Stomach smooth muscle (tissue), 2 donors: ENCODE measurements around the gene PMEPA1.
A peak's percentile ranks its signal among the peaks of the same experiment; 100 is the strongest.

Source experiments
- H3K27ac ChIP-seq: one replicate; pipeline ENCODE4 v1.7.0; 2013; ENCODE audit warnings: mild to moderate bottlenecking, low read length, inconsistent platforms
- H3K27me3 ChIP-seq, 2 donors: one replicate each; pipeline ENCODE4 v1.7.0; 2013; ENCODE audit warnings: low read length in 2 of 2; ENCODE audit not compliant: insufficient read depth in 2 of 2, control insufficient read depth in 1 of 2
- H3K36me3 ChIP-seq, 2 donors: one replicate each; pipeline ENCODE4 v1.7.0; 2013; ENCODE audit warnings: low read length in 2 of 2; ENCODE audit not compliant: control insufficient read depth in 2 of 2, insufficient read depth in 2 of 2
- H3K4me1 ChIP-seq: one replicate; pipeline ENCODE4 v1.7.0; 2013; ENCODE audit warnings: low read length; ENCODE audit not compliant: control insufficient read depth, insufficient read depth
- H3K4me3 ChIP-seq, 2 donors: one replicate each; pipeline ENCODE4 v1.7.0; 2013; ENCODE audit warnings: low read length in 2 of 2
- H3K9ac ChIP-seq, 2 donors: one replicate each; pipeline ENCODE4 v1.7.0; 2013; ENCODE audit warnings: low read length in 2 of 2, mild to moderate bottlenecking in 1 of 2
- H3K9me3 ChIP-seq, 2 donors: one replicate each; pipeline ENCODE4 v1.7.0; 2013; ENCODE audit warnings: low read length in 2 of 2; ENCODE audit not compliant: control insufficient read depth in 2 of 2
- donor health status: healthy.
- donor health status: Pancreatic carcinoma.

Gene PMEPA1

DNA sequence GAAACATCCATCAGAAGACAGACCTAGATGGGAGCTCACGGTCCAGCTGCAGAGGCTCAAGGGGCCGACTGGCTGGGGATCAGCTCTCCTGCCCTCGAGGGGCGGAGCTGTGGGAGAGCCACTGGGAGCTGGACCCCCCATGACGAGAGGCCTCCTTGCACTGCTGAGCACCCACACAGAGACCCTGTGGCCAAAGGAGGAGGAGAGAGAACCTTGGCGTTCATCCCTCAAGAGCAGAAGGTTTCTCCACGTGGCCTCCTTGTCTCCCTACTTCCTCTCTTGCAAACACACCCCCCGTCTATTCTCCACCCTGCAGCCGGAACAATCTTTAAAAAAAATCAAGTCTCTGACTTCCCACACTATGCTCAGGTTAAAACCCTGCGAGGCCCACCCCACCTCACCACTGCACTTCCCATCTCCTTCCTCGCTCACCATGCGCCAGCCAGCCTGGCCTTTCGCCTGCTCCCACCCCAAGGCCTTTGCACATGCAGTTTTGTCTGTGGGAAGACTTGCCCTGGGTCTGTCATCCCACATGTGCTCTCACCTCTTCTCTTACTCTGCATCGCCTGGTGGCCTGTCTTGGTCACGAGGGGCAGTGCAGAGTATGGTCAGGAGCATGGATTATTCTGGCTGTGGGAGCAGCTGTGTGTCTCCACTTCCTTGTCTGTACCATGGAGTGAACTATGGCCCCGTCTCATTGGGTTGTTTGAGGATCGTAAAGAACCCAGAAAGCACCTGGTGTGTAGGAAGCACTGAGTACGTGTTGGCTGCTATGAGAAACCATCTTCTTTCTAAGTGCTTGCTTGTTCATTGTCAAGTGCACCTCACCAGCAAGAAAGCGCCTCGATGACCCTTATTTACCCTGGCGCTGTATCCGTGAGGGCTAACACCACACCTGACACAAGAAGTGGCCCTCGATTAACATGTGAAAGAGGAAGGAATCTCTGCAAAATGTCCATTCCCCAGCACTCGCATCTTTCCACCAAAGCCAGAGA lies 32.9 kb downstream of the PMEPA1 start:
- Histone ChIP-seq H3K9ac (no peak overlapping the region), H3K9me3 (no peaks in the 10 kb centered on the region), H3K36me3 (no peaks in the 10 kb centered on the region), H3K4me1 (peaks cover 33% of the 10 kb centered on the region), H3K27me3 (no peaks in the 10 kb centered on the region), H3K4me3 (no peak overlapping the region), H3K27ac (no peak overlapping the region)

DNA sequence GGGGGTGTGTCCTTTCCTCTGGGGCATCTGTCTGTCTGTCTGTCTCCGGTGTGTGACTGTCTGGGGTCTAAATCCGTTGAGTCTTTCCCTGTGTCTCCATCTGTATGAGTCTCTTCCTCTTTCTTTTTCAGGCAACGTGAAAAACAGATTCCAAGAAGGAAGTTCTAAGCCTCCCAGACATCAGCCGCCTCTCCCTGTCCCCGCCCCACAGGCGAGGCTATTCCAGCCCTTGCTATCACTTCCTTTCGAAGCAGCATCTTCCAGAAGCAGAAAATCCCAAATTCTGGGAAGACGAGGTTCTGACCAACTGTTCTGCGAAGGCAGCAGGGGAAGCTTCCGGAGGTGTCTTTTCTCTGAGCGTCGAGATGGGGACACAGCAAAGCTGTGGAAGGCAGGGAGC lies 34.0 kb downstream of the PMEPA1 start:
- H3K9me3 ChIP-seq, result no peaks in the 10 kb centered on the region
- no peaks in the 10 kb centered on the region for H3K36me3 ChIP-seq
- peaks cover 28% of the 10 kb centered on the region for H3K4me1 ChIP-seq
- no peaks in the 10 kb centered on the region for H3K27me3 ChIP-seq
- H3K9ac ChIP-seq, result no peak overlapping the region
- H3K27ac ChIP-seq, result no peak overlapping the region
- H3K4me3 ChIP-seq, result peak overlapping the region in 1 of 2 donors; percentile 29

- no peaks in the 10 kb centered on the region for H3K36me3 ChIP-seq
- peaks cover 16% of the 10 kb centered on the region for H3K4me1 ChIP-seq
- no peaks in the 10 kb centered on the region for H3K27me3 ChIP-seq
- H3K4me3 ChIP-seq, result no peak overlapping the region
- H3K9me3 ChIP-seq, result no peaks in the 10 kb centered on the region
- H3K27ac ChIP-seq, result no peak overlapping the region
- no peak overlapping the region for H3K9ac ChIP-seq
Observed at GRCh38 chr20:57672953-57673575, 36.8 kb downstream of the PMEPA1 start.

DNA sequence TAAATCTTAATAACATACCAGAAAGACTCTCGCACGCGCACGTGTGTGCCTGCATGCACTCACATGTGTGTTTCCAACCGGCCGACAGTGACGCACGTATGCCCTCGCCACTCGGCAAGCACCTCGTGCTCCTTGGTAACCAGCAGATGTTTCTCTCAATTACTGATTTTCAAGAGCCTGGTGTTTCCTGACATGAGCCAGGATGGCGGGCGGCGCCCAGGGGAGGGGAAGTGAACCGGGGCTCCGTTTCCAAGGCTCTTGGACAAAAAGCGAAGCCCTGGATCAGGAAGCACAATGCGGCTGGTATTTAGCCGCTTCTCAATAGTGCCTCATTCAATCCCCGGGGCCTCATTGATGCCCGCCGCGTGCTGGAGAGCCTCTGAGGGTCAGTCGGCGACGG lies 37.7 kb downstream of the PMEPA1 start:
- Histone ChIP-seq H3K9ac (no peak overlapping the region), H3K36me3 (no peaks in the 10 kb centered on the region), H3K9me3 (no peaks in the 10 kb centered on the region), H3K27me3 (no peaks in the 10 kb centered on the region), H3K27ac (no peak overlapping the region), H3K4me3 (no peak overlapping the region), H3K4me1 (peaks cover 16% of the 10 kb centered on the region)

- Histone ChIP-seq H3K36me3 (no peaks in the 10 kb centered on the region), H3K27me3 (no peaks in the 10 kb centered on the region), H3K9me3 (no peaks in the 10 kb centered on the region), H3K4me1 (peaks cover 13% of the 10 kb centered on the region), H3K9ac (no peak overlapping the region), H3K4me3 (no peak overlapping the region), H3K27ac (no peak overlapping the region)
Observed at GRCh38 chr20:57671662-57672061, 38.2 kb downstream of the PMEPA1 start.

DNA sequence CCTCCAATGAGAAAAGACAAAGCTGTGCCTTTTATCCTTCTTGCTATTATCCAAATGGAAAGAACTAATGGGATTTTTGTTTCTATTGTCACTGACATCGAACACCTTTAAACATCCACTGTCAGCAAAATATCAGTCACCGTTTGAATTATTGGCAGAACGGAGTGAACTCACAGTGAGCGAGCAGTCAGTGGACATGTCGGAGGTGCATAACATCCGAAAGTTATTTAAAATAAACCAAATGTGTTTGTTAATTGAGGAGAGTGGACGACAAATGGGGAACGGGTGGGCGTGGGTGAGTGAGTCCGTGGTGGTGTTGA lies 38.8 kb downstream of the PMEPA1 start:
- Histone ChIP-seq H3K4me1 (peaks cover 11% of the 10 kb centered on the region), H3K4me3 (no peak overlapping the region), H3K36me3 (no peaks in the 10 kb centered on the region), H3K27ac (no peak overlapping the region), H3K9ac (no peak overlapping the region), H3K27me3 (no peaks in the 10 kb centered on the region), H3K9me3 (no peaks in the 10 kb centered on the region)

DNA sequence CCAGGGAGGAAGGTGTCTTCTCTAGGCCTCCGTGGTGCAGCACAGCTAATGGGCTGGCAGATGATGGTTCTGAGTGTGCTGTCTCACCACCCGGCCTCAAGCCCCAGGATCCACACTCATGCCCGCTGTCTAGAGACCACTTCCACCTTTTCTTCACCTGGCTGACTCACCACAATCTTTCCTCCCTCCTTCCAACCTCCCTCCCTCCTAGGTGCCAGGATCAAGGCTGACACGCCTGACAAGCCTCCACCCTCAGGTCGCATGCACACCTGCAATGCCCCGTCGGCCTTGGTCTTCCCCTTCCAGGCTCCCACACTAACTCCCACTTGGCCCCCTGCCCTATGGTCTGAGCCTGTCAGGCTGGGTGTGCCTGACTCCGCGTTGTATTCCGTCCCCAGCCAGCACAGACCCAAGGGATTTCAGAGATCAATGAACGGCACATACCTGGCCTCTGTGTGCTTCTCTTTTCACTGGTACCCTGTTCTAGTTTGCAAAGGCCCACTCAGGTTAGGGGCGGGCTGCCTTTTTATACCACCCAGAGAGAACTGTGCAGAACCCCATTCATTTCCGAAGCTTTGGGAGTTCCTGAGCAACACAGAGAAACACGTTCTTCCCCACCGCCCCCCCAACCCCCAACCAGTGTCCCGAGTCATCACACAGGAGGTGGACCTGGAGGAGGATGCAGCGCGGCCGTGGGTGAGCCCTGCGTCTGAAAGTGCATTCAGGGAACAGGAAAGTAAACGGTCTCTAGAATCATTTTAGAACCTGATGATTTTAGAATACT lies 39.3 kb downstream of the PMEPA1 start:
- no peaks in the 10 kb centered on the region for H3K36me3 ChIP-seq
- H3K27ac ChIP-seq, result no peak overlapping the region
- peaks cover 6% of the 10 kb centered on the region for H3K4me1 ChIP-seq
- no peaks in the 10 kb centered on the region for H3K9me3 ChIP-seq
- no peak overlapping the region for H3K9ac ChIP-seq
- no peak overlapping the region for H3K4me3 ChIP-seq
- H3K27me3 ChIP-seq, result no peaks in the 10 kb centered on the region

DNA sequence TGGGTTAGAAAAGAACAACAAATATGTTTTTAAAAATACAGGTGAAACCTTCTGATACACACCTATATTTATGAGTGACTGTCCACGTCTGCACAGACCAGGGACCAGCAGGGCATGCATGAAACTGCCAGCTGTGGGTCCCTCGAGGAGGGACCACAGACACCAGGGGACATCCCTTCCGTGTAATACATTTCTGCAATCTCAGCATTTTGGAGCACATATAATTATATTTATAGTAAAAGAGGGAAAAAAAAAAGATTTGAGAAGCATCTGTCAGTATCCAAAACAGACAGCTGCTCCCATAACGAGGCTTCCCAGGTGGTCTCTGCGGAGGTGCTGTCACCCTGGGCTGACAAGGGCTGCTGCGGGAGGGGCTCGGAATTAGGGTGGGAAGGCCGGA lies 40.2 kb downstream of the PMEPA1 start:
- Histone ChIP-seq H3K36me3 (no peaks in the 10 kb centered on the region), H3K4me3 (no peak overlapping the region), H3K27me3 (no peaks in the 10 kb centered on the region), H3K4me1 (peaks cover 5% of the 10 kb centered on the region), H3K9me3 (no peaks in the 10 kb centered on the region), H3K9ac (no peak overlapping the region), H3K27ac (no peak overlapping the region)

DNA sequence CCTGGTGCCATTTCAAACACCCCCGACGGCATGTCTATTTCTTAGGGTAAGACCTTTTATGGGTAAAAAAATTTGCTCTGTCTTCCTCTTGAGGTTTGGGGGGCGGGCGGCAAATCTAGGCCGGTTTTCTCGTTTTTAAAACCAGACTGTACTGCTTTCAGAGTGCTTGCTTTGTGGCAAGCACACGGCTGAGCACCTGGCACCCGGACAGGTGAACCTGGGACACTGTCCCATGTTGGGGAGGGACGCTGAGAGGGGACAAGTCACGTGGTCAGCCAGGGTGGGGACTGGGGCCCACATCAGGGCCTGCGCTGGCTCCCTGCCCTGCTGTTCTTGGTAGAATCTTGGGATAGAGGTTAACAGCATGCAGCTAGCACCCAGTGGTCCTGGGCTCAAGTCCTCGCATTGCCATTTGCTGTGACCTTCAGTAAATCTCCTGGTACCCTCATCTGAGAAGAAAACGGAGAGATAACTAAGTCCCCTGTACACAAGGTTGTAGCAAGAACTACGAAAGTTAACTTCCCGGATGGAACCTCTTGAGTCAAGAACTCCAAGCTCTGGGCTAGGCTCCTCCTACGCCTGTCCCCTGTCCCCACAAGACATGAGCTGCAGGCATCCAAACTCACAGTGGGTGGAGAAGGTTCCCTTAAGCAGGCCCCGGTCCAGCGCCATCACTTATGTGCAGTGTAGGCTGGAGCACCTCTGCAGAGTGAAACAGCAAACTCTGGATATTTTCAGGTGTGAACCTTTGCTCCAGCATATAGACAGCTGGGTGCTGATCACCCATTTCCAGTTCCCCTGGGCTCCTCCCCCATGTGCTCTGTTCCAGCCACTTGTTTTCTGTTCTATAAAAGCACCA lies 41.7 kb downstream of the PMEPA1 start:
- H3K9me3 ChIP-seq, result no peaks in the 10 kb centered on the region
- H3K36me3 ChIP-seq, result no peaks in the 10 kb centered on the region
- no peak overlapping the region for H3K9ac ChIP-seq
- no peak overlapping the region for H3K4me3 ChIP-seq
- H3K27me3 ChIP-seq, result no peaks in the 10 kb centered on the region
- no peak overlapping the region for H3K27ac ChIP-seq
- H3K4me1 ChIP-seq, result peaks cover 6% of the 10 kb centered on the region

DNA sequence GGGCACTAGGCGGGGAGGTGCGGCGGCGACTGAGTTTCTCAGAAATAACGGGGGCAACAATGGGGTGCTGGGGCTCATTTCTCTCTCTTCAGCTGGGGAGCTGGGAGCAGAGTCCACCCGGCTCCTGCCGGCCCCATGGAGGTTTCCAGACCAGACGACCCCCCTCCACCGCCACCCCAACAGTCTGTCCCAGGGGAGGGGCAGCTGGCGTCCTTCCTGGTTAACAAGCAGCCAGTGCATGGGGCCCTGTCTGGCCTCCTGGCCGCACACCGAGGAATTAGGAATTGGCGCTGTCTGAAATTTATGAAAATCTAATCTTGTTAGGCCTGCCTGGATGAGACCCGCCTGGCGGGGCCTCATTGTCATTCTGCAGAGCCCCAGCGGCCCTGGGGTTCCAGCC lies 42.4 kb downstream of the PMEPA1 start:
- H3K9ac ChIP-seq, result no peak overlapping the region
- no peak overlapping the region for H3K27ac ChIP-seq
- H3K27me3 ChIP-seq, result no peaks in the 10 kb centered on the region
- no peaks in the 10 kb centered on the region for H3K36me3 ChIP-seq
- H3K9me3 ChIP-seq, result no peaks in the 10 kb centered on the region
- no peak overlapping the region for H3K4me3 ChIP-seq
- peaks cover 6% of the 10 kb centered on the region for H3K4me1 ChIP-seq
